CD1c-positive myeloid dendritic cell (primary cell): Measurements from ENCODE around the gene SUCLG1.
"Not testable (repeated sequence)": the region's sequence is repeated elsewhere in the genome, so short reads cannot be mapped to it uniquely, and the experiment has no call there.

ENCODE experiments used
- DNase-seq: peaks from one replicate; pipeline ENCODE4 v3.0.0-alpha.2; 2016; ENCODE audit errors: extremely low spot score

SUCLG1 gene

GRCh38 chr2:84421197-84421596 lies 37.9 kb downstream of the SUCLG1 start:
- DNase-seq: no peak

- no peak for DNase-seq
These were observed 41.5 kb downstream of the SUCLG1 start for GRCh38 chr2:84417453-84418145.

DNA sequence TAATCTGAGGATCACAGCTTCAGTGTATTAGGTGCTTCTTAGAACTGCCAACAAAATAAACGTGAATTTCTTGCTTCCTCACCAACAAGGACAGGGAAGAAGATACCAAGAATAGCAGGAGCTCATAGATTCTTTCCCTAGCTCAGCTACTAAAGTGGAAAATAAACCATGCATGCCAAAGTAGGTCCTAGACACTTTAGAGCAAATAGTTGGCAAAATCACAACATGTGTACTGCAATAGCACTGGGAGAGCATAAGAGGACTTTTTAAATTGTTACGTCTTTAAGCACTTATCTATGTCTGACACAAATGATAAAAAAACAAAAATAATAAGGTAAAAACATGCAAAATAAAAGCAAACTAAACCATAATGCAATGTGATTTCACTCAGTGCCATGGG lies 49.5 kb downstream of the SUCLG1 start:
- no peak for DNase-seq

- not testable (repeated sequence) for DNase-seq
These were observed 57.0 kb downstream of the SUCLG1 start for GRCh38 chr2:84402111-84402510.

DNA sequence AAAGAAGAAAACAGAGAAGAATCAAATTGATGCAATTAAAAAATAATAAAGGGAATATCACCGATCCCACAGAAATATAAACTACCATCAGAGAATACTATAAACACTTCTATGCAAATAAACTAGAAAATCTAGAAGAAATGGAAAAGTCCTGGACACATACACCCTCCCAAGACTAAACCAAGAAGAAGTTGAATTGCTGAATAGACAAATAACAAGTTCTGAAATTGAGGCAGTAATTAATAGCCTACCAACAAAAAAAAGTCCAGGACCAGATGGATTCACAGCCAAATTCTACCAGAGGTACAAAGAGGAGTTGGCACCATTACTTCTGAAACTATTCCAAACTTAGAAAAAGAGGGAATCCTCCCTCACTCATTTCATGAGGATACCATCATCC lies 59.2 kb downstream of the SUCLG1 start:
- not testable (repeated sequence) for DNase-seq

GRCh38 chr2:84395820-84396219 lies 63.3 kb downstream of the SUCLG1 start:
- no peak for DNase-seq

DNA sequence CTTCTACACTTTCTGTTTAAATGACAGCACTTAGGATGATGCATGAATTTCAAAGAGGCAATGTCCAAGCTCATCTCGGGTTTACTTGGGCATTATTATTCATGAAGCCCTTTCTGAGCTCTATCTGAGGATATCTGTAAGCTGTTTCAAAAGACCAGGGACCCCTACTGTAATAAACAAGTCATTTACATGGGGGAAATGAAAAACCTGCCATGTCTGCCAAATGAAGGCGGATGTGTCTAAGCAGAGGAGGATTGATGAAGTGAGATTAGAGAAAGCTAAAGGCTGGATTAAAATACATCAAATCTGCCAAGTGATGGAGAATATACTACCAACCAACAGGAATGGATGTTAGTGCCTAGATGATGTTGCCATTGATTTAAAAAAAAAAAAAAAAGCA lies 64.5 kb downstream of the SUCLG1 start:
- DNase-seq: no peak

- DNase-seq: no peak
These were observed 65.3 kb downstream of the SUCLG1 start for GRCh38 chr2:84393829-84394228.

GRCh38 chr2:84389794-84390193 lies 69.3 kb downstream of the SUCLG1 start:
- DNase-seq: no peak

DNA sequence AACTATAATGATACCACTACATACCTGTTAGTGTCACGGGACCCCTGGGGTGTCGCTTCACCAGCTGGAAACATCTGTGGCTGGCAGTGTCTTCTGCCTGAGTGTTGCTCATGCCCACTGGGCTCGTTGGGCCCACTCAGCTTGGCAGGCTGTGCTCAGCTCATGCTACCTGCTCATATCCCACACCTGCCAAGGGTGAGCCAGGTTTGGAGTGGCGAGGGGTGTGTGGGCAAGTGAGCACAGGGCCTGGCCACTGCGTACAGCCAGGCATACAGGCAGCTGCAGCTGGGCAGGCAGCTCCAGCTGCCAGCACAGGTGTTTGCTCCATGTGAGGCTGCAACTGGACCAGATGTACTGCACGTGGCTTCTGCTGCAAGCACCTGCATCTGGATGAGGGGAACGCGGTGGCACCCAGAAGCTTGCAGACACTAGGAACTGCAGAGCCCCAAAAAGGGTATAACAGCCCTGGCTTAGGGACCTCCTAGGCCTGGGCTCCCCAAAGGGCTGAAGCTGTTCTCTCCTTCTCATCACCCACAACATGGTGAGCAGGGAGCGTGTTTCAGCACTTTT lies 70.1 kb downstream of the SUCLG1 start:
- no peak for DNase-seq

- no peak for DNase-seq
These were observed 70.9 kb downstream of the SUCLG1 start for GRCh38 chr2:84388133-84388532.

GRCh38 chr2:84386336-84387040 lies 72.6 kb downstream of the SUCLG1 start:
- DNase-seq: no peak

- DNase-seq: no peak
These were observed 75.8 kb downstream of the SUCLG1 start for GRCh38 chr2:84383271-84383670.

DNA sequence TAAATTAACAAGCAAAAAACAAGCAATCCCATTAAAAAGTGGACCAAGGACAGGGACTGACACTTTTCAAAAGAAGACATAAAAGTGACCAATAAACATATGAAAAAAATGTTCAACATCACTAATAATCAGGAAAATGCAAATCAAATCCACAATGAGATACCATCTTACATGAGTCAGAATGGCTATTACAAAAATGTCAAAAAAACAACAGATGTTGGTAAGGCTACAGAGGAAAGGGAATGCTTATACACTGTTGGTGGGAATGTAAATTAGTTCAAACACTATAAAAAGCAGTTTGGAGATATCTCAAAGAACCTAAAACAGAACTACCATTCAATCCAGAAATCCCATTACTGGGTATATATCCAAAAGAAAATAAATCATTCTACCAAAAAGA lies 78.2 kb downstream of the SUCLG1 start:
- no peak for DNase-seq

DNA sequence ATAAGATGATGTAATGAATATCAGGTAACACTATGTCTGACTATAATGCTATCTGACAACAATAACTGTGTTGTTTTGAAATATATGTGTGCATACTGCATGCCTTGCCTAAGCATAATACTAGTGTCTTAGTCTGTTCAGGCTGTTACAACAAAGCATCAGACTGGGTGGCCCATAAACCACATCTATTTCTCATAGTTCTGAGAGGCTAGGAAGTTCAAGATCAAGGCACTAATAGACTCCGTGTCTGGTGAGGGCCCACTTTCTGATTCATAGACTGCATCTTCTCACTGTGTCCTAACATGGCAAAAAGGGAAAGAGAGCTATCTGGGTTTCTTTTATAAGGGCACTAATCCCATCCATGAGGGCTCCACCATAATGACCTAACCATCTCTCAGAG lies 80.1 kb downstream of the SUCLG1 start:
- DNase-seq: no peak

DNA sequence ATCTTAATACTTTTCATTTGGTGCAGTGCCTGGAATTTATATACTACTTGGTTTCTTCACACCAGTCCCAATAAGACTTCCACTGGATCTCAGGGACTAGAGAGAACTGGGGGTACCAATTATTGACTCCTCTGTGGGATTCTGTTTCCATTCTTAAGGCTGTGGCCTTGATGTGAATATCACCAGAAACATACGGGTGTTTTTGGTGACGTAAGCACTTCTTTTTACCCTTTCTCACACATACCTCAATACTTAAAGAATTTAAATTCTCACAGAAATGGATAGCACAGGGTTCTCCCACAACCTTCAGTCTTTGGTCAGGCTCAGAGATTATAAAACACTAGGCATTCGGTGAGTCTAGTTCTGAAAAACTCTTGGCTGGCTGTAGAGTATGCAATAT lies 84.1 kb downstream of the SUCLG1 start:
- no peak for DNase-seq

DNA sequence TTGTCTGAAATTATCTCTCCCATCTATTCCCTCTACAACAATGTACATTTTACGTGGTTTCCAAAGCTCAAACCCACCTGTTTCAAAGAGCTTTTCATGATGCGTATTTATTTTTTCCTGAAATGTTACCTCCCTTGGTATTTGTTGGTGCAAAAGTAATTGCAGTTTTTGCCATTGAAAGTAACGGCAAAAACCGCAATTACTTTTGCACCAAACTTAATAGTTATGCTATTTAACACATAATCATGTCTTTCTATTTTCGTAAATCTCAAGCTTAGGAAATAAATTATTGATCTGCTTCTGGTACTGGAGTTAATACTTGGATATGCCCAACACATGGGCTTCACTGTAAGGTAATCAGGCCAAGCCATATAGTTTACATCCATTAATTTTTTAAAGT lies 85.2 kb downstream of the SUCLG1 start:
- DNase-seq: no peak
